Measurements from ENCODE around the gene CDH4.

GRCh38 chr20:61909821-61910220 is 657.8 kb downstream of the CDH4 start:
- TF ChIP-seq CTCF (IDR thresholded peaks at IDR 0.05): no peak
- TF ChIP-seq POLR2A (IDR thresholded peaks at IDR 0.05): no peak

All from upper lobe of left lung (tissue), 4 donors.